A549 (cell line): ENCODE data around the gene PRDX5.

Source experiments
- CEBPB ChIP-seq, 2 experiments: fragments of >200 bp in 1 of 2; sonication (Bioruptor Twin) in 1 of 2; formaldehyde crosslinking in 1 of 2; IDR thresholded peaks; 2 replicates each; pipeline ENCODE4 v1.6.1; 2012 to 2016
- CTCF ChIP-seq: fragments of >200 bp; sonication (Bioruptor Twin); formaldehyde crosslinking; IDR thresholded peaks from 3 replicates; pipeline ENCODE4 v1.5.1; 2016
- JUN ChIP-seq, 2 experiments: fragments of >200 bp; sonication (Bioruptor Twin); formaldehyde crosslinking; IDR thresholded peaks; 2 replicates in 1 of 2; 3 replicates in 1 of 2; pipeline ENCODE4 v1.6.1; 2016 to 2017
- KDM1A ChIP-seq: fragments of 200-600 bp; sonication (generic); IDR thresholded peaks from 2 replicates; pipeline ENCODE4 v1.6.1; 2016; ENCODE audit warnings: low read depth, mild to moderate bottlenecking
- MAFK ChIP-seq: fragments of 450-650 bp; IDR thresholded peaks from 2 replicates; pipeline ENCODE4 v1.6.1; 2014; ENCODE audit not compliant: partially characterized antibody
- MAX ChIP-seq: IDR thresholded peaks from 2 replicates; pipeline ENCODE4 v1.6.1; 2012
- POLR2A ChIP-seq: IDR thresholded peaks from 2 replicates; pipeline ENCODE4 v1.6.1; 2012; ENCODE audit warnings: mild to moderate bottlenecking, low read length
- RAD21 ChIP-seq, 2 experiments: fragments of >200 bp in 1 of 2; sonication (Bioruptor Twin) in 1 of 2; formaldehyde crosslinking in 1 of 2; IDR thresholded peaks in 1 of 2; conservative IDR thresholded peaks in 1 of 2; 2 replicates in 1 of 2; 3 replicates in 1 of 2; pipeline ENCODE4 v1.6.1; 2012 to 2018; ENCODE audit warnings: inconsistent platforms in 1 of 2
- REST ChIP-seq: fragments of 200-600 bp; sonication (generic); IDR thresholded peaks from 2 replicates; pipeline ENCODE4 v1.6.1; 2016; ENCODE audit warnings: antibody characterized with exemption, mild to moderate bottlenecking, moderate library complexity
- RFX5 ChIP-seq: fragments of 450-650 bp; IDR thresholded peaks from 2 replicates; pipeline ENCODE4 v1.7.1; 2014; ENCODE audit warnings: antibody characterized with exemption, mild to moderate bottlenecking, moderate library complexity
- TFCP2L1 ChIP-seq: fragments of 250-450 bp; sonication (Bioruptor Pico); IDR thresholded peaks from 2 replicates; pipeline ENCODE4 v1.5.0; 2021; ENCODE audit warnings: mild to moderate bottlenecking
- ZFP36 ChIP-seq: fragments of 450-650 bp; IDR thresholded peaks from 2 replicates; pipeline ENCODE4 v1.6.1; 2014; ENCODE audit warnings: borderline replicate concordance; ENCODE audit not compliant: partially characterized antibody

GRCh38 chr11:64285885-64286800, 31.8 kb upstream of the PRDX5 start:
- no peak for TF ChIP-seq MAX
- TF ChIP-seq POLR2A, result no peak
- TF ChIP-seq CTCF, result peak; percentile 6; the same call in 1 of the 3 replicates
- no peak for TF ChIP-seq CEBPB (IDR thresholded peaks at IDR 0.05)
- no peak for TF ChIP-seq REST
- TF ChIP-seq MAFK, result no peak
- TF ChIP-seq TFCP2L1 (CRISPR knock-in tag), result no peak
- no peak; a peak in 1 of 5 replicates for TF ChIP-seq RAD21 (conservative IDR thresholded peaks at IDR 0.05 in 1 of 2, IDR thresholded peaks at IDR 0.05 in 1 of 2)
- no peak for TF ChIP-seq RFX5
- no peak for TF ChIP-seq ZFP36
- TF ChIP-seq KDM1A, result no peak
- TF ChIP-seq JUN (IDR thresholded peaks at IDR 0.05), result no peak
